ENCODE measurements around the gene SNORC.

- no peak for TF ChIP-seq CTCF (IDR thresholded peaks at IDR 0.05)
- TF ChIP-seq POLR2A (IDR thresholded peaks at IDR 0.05) = no peak
Observed at GRCh38 chr2:232919141-232919540, 49.1 kb downstream of the SNORC start.
